SU-DHL-6 (cell line): ENCODE measurements around the gene MYO15A.

ENCODE experiments used
- CTCF ChIP-seq: fragments of 200-600 bp; sonication (generic); IDR thresholded peaks from one replicate; pipeline ENCODE4 v1.5.1; 2017; ENCODE audit warnings: antibody characterized with exemption, mild to moderate bottlenecking, low read length, moderate library complexity; ENCODE audit not compliant: insufficient read depth, poor library complexity, severe bottlenecking
- EZH2phosphoT487 ChIP-seq: fragments of 200-600 bp; sonication (generic), shearing (Covaris generic); conservative IDR thresholded peaks from 2 replicates; pipeline ENCODE4 v1.6.1; 2018; ENCODE audit warnings: mild to moderate bottlenecking, antibody characterized with exemption, low read length, moderate library complexity, mixed read lengths

- TF ChIP-seq CTCF (no peak), EZH2phosphoT487 (no peak)
These were observed 73.8 kb downstream of the MYO15A start for GRCh38 chr17:18182110-18182977.
